ENCODE measurements around the gene SHFL.

The SHFL gene

GRCh38 chr19:10069046-10069445 lies 17.1 kb upstream of the SHFL start:
- TF ChIP-seq ZC3H10 (CRISPR knock-in tag; IDR thresholded peaks at IDR 0.05) (no peak), SNAI2 (CRISPR knock-in tag; IDR thresholded peaks at IDR 0.05) (no peak), TOX (CRISPR knock-in tag; IDR thresholded peaks at IDR 0.05; ENCODE audit: borderline replicate concordance) (no peak), GLIS3 (CRISPR knock-in tag; IDR thresholded peaks at IDR 0.05) (no peak), ZNF8 (CRISPR knock-in tag; IDR thresholded peaks at IDR 0.05) (no peak), ZNF565 (CRISPR knock-in tag; conservative IDR thresholded peaks at IDR 0.05; ENCODE audit: low read depth) (no peak), OSR1 (CRISPR knock-in tag; IDR thresholded peaks at IDR 0.05) (no peak), CREB5 (CRISPR knock-in tag; IDR thresholded peaks at IDR 0.05; ENCODE audit: low read depth) (no peak), ZFP3 (CRISPR knock-in tag; IDR thresholded peaks at IDR 0.05) (no peak), POU6F1 (CRISPR knock-in tag; IDR thresholded peaks at IDR 0.05; ENCODE audit: borderline replicate concordance, low read depth) (no peak), CSRNP3 (CRISPR knock-in tag; IDR thresholded peaks at IDR 0.05) (no peak), RARB (CRISPR knock-in tag; IDR thresholded peaks at IDR 0.05) (no peak), PATZ1 (CRISPR knock-in tag; IDR thresholded peaks at IDR 0.05; ENCODE audit: borderline replicate concordance) (no peak), PPARA (CRISPR knock-in tag; IDR thresholded peaks at IDR 0.05; ENCODE audit: borderline replicate concordance) (no peak), BACH2 (CRISPR knock-in tag; IDR thresholded peaks at IDR 0.05; ENCODE audit: borderline replicate concordance) (no peak), ZNF70 (CRISPR knock-in tag; IDR thresholded peaks at IDR 0.05) (no peak), ESRRG (CRISPR knock-in tag; IDR thresholded peaks at IDR 0.05) (no peak), CSDC2 (CRISPR knock-in tag; IDR thresholded peaks at IDR 0.05) (no peak), ISL1 (CRISPR knock-in tag; IDR thresholded peaks at IDR 0.05) (no peak)

GRCh38 chr19:10070730-10071446 lies 15.2 kb upstream of the SHFL start:
- no peak for ATAC-seq
- TF ChIP-seq PATZ1 (CRISPR knock-in tag; IDR thresholded peaks at IDR 0.05; ENCODE audit: borderline replicate concordance): no peak
- no peak for TF ChIP-seq CSRNP3 (CRISPR knock-in tag; IDR thresholded peaks at IDR 0.05)
- no peak for TF ChIP-seq POU6F1 (CRISPR knock-in tag; IDR thresholded peaks at IDR 0.05; ENCODE audit: borderline replicate concordance, low read depth)
- no peak for TF ChIP-seq BACH2 (CRISPR knock-in tag; IDR thresholded peaks at IDR 0.05; ENCODE audit: borderline replicate concordance)
- TF ChIP-seq ESRRG (CRISPR knock-in tag; IDR thresholded peaks at IDR 0.05): no peak
- TF ChIP-seq CREB5 (CRISPR knock-in tag; IDR thresholded peaks at IDR 0.05; ENCODE audit: low read depth): no peak
- TF ChIP-seq ZFP3 (CRISPR knock-in tag; IDR thresholded peaks at IDR 0.05): no peak
- no peak for TF ChIP-seq ZNF70 (CRISPR knock-in tag; IDR thresholded peaks at IDR 0.05)
- no peak for TF ChIP-seq TOX (CRISPR knock-in tag; IDR thresholded peaks at IDR 0.05; ENCODE audit: borderline replicate concordance)
- TF ChIP-seq ARNTL (CRISPR knock-in tag; IDR thresholded peaks at IDR 0.05; ENCODE audit: borderline replicate concordance, low read depth): no peak
- TF ChIP-seq RARB (CRISPR knock-in tag; IDR thresholded peaks at IDR 0.05): no peak
- TF ChIP-seq CSDC2 (CRISPR knock-in tag; IDR thresholded peaks at IDR 0.05): no peak

More at GRCh38 chr19:10069046-10069445, 17.1 kb upstream of the SHFL start:
- ATAC-seq: peak; percentile 61
